ENCODE measurements around the gene ONECUT3. TPM values are rescaled to one million over a fixed set of nuclear protein-coding genes. Genes with fewer than 3 reads are reported as not detected.

Gene ONECUT3
- total RNA-seq, 2 experiments from 2014 or later, result not detected

Other genes with a start within 250 kb of the ONECUT3 start
- gene ADAMTSL5, start 240.5 kb upstream of the ONECUT3 start, total RNA-seq, result 1 to 10 TPM; 1.6 to 2.6 TPM
- not detected for gene PLK5, start 229.4 kb upstream of the ONECUT3 start, total RNA-seq
- 10 to 100 TPM; 11.0 to 11.9 TPM for gene MEX3D, start 185.2 kb upstream of the ONECUT3 start, total RNA-seq
- gene MBD3, start 160.6 kb upstream of the ONECUT3 start, total RNA-seq, result 100 to 1,000 TPM; 127 to 130 TPM
- 100 to 1,000 TPM; 254 to 264 TPM for gene UQCR11, start 148.0 kb upstream of the ONECUT3 start, total RNA-seq
- gene TCF3, start 100.9 kb upstream of the ONECUT3 start, total RNA-seq, result 100 to 1,000 TPM; 103 to 109 TPM
- 1 to 10 TPM; 1.5 to 1.7 TPM for gene ATP8B3, start 58.8 kb downstream of the ONECUT3 start, total RNA-seq
- gene REXO1, start 95.0 kb downstream of the ONECUT3 start, total RNA-seq, result 10 to 100 TPM; 52.5 to 53.0 TPM
- 10 to 100 TPM; 41.5 to 45.7 TPM for gene KLF16, start 110.1 kb downstream of the ONECUT3 start, total RNA-seq
- 100 to 1,000 TPM; 117 to 125 TPM for gene ABHD17A, start 132.0 kb downstream of the ONECUT3 start, total RNA-seq
- 1 to 10 TPM; 7.3 to 8.0 TPM for gene ADAT3, start 151.9 kb downstream of the ONECUT3 start, total RNA-seq
- gene SCAMP4, start 151.9 kb downstream of the ONECUT3 start, total RNA-seq, result 10 to 100 TPM; 43.6 to 48.6 TPM
- 10 to 100 TPM; 62.9 to 64.7 TPM for gene CSNK1G2, start 187.7 kb downstream of the ONECUT3 start, total RNA-seq